Nephron (organoid): ENCODE results near the gene DNLZ.

ENCODE experiments used
- H3K27ac Mint-ChIP-seq, 3 experiments: 2 replicates each; pipeline ENCODE4 v1.8.0; 2020; ENCODE audit warnings: mixed read lengths in 3 of 3, mild to moderate bottlenecking in 2 of 3, moderate library complexity in 1 of 3
- H3K27me3 Mint-ChIP-seq: 2 replicates; pipeline ENCODE4 v1.8.0; 2021; ENCODE audit warnings: low read depth, mild to moderate bottlenecking, moderate library complexity, mixed read lengths
- H3K36me3 Mint-ChIP-seq: 2 replicates; pipeline ENCODE4 v1.8.0; 2020; ENCODE audit warnings: low read depth, mixed read lengths
- H3K4me1 Mint-ChIP-seq: 2 replicates; pipeline ENCODE4 v1.8.0; 2020; ENCODE audit warnings: mixed read lengths
- H3K4me3 Mint-ChIP-seq, 3 experiments: 2 replicates each; pipeline ENCODE4 v1.8.0; 2020; ENCODE audit warnings: mild to moderate bottlenecking in 3 of 3, mixed read lengths in 3 of 3, moderate library complexity in 2 of 3
- H3K9me3 Mint-ChIP-seq: 2 replicates; pipeline ENCODE4 v1.8.0; 2020; ENCODE audit warnings: mixed read lengths
- TF ChIP-seq, protein P1 (sequence below), 3 experiments: fragments of 200-600 bp; sonication (generic); IDR thresholded peaks; one replicate each; pipeline ENCODE4 v1.5.0; 2021; ENCODE audit warnings: antibody characterized with exemption in 3 of 3; ENCODE audit not compliant: unreplicated experiment in 3 of 3

DNLZ gene

DNA sequence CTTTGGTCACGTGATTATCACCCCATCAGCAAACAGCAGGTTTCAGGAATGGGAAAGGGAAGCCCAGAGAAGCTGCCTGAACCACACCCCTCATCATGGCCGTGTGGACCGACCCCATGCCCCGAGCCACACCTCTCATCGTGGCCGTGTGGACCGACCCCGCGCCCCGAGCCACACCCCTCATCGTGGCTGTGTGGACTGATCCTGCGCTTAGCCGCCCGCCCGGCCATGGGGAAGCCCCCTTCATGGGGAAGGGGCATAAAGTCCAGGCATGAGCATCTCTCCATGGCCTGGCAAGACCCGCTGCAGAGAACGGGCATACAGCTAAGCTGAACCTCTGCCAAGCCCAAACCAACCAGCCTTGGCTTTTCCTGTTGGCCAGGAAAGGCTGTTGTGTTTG lies 30.0 kb upstream of the DNLZ start:
- Mint-ChIP-seq H3K27ac (no peak overlapping the region), H3K36me3 (peaks cover 42% of the 10 kb centered on the region), H3K27me3 (no peaks in the 10 kb centered on the region), H3K4me1 (peaks cover under 1% of the 10 kb centered on the region), H3K9me3 (no peaks in the 10 kb centered on the region), H3K4me3 (no peak overlapping the region)
- TF ChIP-seq, protein P1, sequence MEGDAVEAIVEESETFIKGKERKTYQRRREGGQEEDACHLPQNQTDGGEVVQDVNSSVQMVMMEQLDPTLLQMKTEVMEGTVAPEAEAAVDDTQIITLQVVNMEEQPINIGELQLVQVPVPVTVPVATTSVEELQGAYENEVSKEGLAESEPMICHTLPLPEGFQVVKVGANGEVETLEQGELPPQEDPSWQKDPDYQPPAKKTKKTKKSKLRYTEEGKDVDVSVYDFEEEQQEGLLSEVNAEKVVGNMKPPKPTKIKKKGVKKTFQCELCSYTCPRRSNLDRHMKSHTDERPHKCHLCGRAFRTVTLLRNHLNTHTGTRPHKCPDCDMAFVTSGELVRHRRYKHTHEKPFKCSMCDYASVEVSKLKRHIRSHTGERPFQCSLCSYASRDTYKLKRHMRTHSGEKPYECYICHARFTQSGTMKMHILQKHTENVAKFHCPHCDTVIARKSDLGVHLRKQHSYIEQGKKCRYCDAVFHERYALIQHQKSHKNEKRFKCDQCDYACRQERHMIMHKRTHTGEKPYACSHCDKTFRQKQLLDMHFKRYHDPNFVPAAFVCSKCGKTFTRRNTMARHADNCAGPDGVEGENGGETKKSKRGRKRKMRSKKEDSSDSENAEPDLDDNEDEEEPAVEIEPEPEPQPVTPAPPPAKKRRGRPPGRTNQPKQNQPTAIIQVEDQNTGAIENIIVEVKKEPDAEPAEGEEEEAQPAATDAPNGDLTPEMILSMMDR (IDR thresholded peaks at IDR 0.05; ENCODE audit: unreplicated experiment in 3 of 3), result no peak

DNA sequence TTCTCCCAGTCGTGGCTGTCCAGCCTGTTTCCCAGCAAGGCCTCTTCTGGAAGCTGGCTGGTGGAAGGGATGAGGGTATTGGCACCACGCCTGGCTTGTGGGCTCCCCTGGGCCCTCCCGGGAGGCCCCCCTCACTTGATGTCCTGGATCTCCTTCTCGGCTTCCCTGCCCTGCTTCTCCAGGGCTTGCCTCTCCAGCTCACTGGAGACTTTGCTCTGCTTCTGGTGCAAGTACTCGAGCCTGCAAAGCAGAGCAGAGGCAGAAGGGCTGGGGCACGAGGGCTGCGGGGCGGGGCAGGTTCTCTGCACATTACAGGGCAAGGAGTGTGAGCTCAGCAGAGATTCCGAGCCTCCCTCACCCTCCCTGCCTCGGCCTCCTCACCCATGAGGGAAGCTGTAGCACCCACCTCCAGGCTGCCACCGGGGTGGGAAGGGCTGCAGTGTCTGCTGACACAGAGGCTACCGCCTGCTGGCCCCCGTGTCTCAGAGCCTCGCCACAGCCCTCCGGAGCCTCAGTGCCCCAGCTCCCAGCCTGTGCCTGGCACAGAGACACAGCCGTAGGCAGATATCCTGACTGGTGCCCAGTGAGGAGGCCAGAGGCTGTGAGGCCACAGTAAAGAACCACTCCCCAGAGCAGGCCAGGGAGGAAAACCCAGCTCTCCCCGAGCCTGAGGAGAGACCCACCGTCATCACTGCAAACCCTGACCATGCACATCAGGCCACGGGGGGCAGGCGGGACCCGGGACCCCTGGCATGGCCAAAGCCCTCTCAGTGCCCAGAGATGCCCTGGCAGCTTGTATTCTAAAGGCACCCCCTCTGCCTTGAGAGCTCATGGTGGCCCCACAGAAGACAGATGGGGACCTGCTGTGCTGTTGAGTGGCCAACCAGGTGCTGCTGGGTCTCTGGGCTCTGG lies 29.2 kb upstream of the DNLZ start:
- Mint-ChIP-seq H3K4me1 (no peaks in the 10 kb centered on the region), H3K4me3 (no peak overlapping the region), H3K9me3 (no peaks in the 10 kb centered on the region), H3K27ac (no peak overlapping the region), H3K36me3 (peaks cover 46% of the 10 kb centered on the region), H3K27me3 (no peaks in the 10 kb centered on the region)
- TF ChIP-seq, protein P1 (IDR thresholded peaks at IDR 0.05; ENCODE audit: unreplicated experiment in 3 of 3), result no peak

DNA sequence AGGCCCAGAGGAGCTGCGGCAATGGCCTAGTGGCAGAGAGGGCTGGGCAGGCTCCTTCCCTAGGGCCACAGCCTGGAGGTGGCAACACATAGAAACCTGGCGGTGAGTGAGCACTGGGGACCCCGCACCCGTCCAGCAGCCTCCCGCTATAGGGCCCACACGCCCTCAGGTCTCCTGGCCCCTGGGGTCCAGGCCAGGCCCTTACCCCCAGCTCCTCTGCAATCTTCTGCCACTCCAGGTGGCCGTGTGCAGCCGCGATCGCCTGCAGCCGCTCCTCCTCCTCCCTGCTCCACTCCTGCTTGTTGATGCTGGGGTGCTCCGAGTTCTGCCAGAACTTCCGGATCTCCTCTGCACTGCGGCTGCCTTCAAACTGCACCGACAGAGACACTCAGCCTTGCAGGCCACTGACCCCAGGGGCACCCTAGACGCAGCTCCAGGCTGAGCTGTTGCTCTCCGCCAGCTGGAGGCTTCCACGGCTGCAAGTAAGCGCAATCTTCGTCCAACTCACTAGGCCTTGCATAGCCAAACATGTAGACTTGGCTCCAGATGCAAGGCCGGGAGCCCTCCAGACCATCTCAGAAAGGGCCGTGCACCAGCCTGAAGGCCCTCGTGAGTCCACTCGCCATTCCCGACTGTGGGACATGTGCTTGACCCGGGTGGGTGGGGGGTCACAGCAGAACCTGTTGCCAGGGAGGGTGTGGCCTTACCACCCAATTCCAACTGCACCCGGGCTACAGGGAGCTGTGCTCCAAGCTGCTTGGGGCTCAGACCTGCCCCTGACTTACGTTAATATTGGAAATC lies 28.4 kb upstream of the DNLZ start:
- Mint-ChIP-seq H3K27ac (no peak overlapping the region), H3K9me3 (no peaks in the 10 kb centered on the region), H3K4me1 (no peaks in the 10 kb centered on the region), H3K36me3 (peaks cover 48% of the 10 kb centered on the region), H3K4me3 (no peak overlapping the region), H3K27me3 (no peaks in the 10 kb centered on the region)
- TF ChIP-seq, protein P1 (IDR thresholded peaks at IDR 0.05; ENCODE audit: unreplicated experiment in 3 of 3), result no peak

DNA sequence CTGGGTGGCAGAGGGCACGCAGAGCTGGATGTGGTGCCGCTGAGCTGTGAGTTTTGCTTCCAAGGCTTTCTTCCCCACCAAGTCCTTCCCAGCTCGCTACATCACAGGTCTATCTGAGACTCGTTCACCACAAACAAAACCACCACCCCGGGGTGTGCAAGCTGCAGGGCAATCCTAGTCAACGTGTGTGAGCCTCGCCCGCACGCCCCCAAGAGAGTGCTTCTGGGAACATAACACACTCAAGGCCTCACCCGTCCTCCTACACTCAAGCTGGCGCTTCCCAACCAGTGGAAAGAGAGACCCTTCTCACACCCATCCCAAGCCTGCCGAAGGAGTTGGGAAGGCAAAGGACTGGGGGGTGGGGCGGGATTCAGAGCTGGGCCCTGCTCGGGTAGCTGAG lies 25.9 kb upstream of the DNLZ start:
- Mint-ChIP-seq H3K4me1 (no peaks in the 10 kb centered on the region), H3K27ac (no peak overlapping the region), H3K36me3 (peaks cover 53% of the 10 kb centered on the region), H3K27me3 (no peaks in the 10 kb centered on the region), H3K4me3 (no peak overlapping the region), H3K9me3 (no peaks in the 10 kb centered on the region)
- TF ChIP-seq, protein P1 (IDR thresholded peaks at IDR 0.05; ENCODE audit: unreplicated experiment in 3 of 3), result no peak

DNA sequence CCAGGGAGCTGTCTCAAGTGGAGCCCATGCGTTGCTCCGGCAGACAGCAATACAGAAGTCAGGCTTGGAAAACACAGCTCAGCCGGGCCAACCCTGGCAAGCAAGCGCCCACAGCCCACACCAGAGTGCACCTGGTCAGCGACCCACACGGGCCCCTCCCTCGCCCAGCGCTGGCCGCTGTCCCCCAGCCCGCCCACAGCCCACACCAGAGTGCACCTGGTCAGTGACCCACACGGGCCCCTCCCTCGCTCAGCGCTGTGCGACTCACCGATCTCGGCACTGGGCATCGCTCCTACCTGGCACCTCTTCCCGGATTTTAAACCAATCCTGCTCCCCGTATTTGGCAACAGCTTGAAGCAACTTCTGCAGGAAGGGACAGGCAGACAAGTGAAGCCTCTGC lies 23.7 kb upstream of the DNLZ start:
- Mint-ChIP-seq H3K27me3 (no peaks in the 10 kb centered on the region), H3K9me3 (no peaks in the 10 kb centered on the region), H3K27ac (no peak overlapping the region), H3K4me1 (no peaks in the 10 kb centered on the region), H3K4me3 (no peak overlapping the region), H3K36me3 (peaks cover 50% of the 10 kb centered on the region)
- TF ChIP-seq, protein P1 (IDR thresholded peaks at IDR 0.05; ENCODE audit: unreplicated experiment in 3 of 3), result no peak
